Anterior cingulate cortex (tissue), 58 donors: ENCODE results near the gene RHEBL1.
"Not testable (repeated sequence)": the region's sequence is repeated elsewhere in the genome, so short reads cannot be mapped to it uniquely, and the experiment has no call there.

Experiments
- DNase-seq, 58 donors: peaks; one replicate each; lab custom pipeline; 2025; lab: John Stamatoyannopoulos, UW

RHEBL1 gene

GRCh38 chr12:49091056-49091835 is 21.5 kb upstream of the RHEBL1 start:
- no peak for DNase-seq

DNA sequence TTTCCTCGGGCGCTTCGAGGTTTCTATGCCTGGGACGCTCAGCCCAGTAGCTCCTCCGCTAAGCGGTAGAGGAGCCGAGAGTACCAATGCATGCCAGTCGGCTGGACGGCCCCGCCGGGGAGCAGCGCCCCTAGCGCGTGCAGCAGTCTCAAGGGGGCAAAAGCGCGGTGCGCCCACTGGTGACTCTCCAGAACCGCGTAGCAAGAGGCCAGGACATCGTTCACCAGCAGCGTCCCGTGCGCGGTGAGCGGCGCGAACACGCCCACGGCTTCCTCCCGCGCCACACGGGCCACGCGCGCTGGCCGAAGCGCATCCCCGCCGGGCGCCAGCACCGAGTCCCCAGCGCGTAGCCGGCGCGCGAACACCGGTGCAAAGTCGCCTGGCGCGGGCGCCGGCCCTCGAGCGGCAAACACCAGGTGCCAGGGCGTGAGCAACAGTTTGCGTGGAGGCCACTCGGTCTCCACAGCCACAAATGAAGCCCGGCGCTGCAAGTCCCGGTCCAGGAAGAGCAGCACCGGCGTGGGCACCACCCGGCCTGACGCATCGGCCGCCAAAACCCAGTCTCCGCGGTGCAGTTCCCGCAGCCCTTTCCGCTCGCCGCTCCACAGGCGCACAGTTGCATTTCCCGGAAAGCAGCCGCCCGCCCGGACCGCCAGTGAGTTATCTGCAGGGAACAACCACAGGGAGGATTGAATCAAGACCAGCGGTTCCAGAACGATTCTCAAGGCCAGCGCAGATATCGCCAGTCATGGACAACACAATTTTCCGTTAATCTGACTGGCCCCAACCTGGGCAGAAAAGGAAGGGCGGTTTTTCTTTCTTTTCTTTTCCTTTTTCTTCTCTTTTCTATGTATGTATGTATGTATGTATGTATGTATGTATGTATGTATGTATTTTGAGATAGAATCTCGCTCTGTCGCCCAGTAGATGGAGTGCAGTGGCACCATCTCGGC is 20.3 kb upstream of the RHEBL1 start:
- DNase-seq: peak in 14 of 58 donors; percentile 12 to 61 (median 26)

GRCh38 chr12:49088932-49089330 is 19.2 kb upstream of the RHEBL1 start:
- DNase-seq: no peak

GRCh38 chr12:49088150-49088931 is 18.6 kb upstream of the RHEBL1 start:
- peak in 57 of 58 donors; percentile 23 to 87 (median 68) for DNase-seq

DNA sequence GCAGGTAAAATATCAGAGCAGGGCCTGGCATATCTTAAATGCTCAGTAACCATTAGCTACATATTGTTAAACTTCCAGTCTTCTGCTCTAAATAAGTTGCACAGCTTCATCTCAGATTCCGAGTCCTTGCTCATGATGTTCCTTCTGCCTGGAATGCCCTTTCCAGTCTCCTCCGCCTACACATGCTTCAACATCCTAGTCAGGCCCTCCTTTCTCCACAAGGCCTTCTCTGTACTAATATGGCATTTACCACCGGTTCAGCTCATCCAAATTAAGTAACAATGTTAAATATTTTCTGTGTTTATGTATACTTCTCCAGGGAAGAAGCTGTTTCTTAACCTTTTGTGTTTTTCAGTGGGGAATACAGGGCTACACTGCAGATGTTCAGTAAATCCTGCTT is 16.3 kb upstream of the RHEBL1 start:
- no peak for DNase-seq

DNA sequence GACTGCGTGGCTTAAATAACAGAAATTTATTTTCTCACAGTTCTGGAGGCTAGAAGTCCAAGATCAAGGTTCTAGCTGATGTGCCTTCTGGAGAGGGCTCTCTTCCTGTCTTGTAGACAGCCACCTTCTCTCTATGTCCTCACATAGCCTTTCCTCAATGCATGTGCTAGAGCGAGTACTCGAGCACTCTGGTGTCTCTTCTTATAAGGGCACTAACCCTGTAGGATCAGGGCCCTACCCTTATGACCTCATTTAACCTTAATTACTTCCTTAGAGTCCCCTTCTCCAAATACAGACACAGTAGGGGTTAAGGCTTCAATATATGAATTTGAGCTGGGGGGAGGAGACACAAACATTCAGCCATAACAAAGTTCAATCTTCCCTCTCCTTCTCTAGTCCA is 14.7 kb upstream of the RHEBL1 start:
- DNase-seq: no peak

DNA sequence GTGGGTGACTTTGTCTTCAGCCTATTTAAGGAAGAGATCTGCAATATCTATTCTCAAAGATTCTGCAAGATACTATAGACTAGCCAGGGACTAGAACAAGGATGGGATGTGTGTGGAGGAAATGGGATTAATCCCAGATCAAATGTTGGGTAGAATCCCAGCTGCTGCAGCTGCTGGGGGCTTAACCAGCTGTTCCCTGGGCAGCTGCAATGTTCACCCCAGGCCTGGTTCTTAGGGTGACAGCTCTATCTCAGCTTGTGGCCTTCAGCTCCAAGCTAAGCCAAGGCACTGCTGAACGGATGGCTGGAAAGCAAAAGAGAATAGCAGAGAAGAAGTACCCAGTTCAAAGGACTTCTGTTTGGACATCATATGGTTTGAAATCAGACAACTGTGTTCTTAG is 10.0 kb upstream of the RHEBL1 start:
- DNase-seq: no peak

DNA sequence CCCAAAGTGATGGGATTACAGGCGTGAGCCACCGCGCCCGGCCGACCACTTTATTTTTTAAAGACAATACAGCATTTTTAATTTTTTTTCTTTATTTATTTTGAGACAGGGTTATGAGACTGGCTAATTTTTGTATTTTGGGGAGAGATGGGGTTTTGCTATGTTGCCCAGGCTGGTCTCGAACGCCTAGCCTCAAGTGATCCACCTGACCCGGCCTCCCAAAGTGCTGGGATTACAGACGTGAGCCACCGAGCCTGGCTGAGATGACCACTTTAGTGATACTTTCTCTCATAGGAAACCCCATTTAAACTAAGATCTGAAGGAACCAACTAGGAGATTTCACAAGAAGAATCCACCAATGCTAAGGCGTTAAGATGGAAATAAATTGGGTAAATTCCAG is 1.2 kb upstream of the RHEBL1 start:
- DNase-seq: no peak

GRCh38 chr12:49068879-49069506 is 786 bp downstream of the RHEBL1 start:
- peak in 6 of 58 donors; percentile 12 to 46 (median 30) for DNase-seq

DNA sequence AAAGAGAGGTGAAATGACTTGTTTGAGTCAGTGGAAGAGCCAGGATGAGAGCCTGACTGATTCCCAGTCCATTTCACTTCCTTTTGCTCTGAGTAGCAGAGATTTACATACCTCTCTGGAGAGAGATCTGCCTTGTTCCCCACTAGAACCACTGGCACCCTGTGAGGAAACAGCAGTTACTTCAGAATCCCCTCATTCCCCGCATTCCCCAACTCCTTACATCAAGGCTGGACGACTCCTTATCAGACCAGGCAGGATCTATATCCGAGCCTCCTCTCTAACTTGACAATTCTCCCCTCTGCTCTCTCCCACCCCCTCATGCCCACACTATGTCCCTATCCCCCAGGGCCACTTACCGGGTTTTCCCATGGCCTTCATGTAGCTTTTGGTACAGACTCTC is 3.7 kb downstream of the RHEBL1 start:
- DNase-seq: no peak

DNA sequence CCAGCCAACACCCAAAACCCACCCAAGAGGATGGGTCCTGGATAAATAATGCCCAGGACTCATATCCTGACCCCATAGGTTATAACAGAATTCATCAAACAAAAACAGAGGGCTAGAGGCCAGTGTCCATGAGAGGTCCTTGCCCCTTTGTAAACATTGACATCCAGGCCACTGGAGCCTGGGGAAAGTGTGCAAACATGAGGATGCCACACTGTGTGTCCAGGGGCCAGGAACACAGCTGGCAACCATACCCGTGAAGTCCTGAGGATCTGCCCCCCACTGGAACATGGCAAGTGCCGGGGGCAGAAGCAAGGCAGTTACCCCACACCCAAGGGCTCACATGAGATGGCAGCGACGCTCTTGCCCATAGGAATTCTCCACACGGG is 5.0 kb downstream of the RHEBL1 start:
- no peak for DNase-seq

GRCh38 chr12:49061916-49062315 is 7.9 kb downstream of the RHEBL1 start:
- not testable (repeated sequence) for DNase-seq

DNA sequence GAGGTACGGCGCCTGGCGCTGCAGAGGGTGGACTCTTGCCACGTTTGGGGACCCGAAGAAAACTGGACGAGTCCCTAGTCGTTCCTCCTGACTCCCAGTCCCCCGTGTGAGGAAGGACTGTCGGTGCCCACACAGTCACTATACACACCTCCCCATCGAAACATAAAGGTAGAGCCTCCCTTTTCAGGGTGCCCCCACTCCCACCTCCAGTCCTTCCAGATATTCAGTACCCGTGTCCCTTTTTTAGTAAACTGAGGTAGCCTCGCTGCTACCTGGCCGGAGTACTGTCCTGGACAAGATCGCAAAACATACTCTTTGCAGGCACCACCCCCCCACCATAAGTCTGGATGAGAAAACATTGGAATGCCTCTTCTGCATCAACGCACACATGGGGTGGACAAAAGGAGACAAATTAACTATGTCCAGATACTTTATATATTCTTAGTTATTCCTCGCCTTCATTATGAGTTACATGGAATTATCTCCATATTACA is 8.6 kb downstream of the RHEBL1 start:
- DNase-seq: no peak

DNA sequence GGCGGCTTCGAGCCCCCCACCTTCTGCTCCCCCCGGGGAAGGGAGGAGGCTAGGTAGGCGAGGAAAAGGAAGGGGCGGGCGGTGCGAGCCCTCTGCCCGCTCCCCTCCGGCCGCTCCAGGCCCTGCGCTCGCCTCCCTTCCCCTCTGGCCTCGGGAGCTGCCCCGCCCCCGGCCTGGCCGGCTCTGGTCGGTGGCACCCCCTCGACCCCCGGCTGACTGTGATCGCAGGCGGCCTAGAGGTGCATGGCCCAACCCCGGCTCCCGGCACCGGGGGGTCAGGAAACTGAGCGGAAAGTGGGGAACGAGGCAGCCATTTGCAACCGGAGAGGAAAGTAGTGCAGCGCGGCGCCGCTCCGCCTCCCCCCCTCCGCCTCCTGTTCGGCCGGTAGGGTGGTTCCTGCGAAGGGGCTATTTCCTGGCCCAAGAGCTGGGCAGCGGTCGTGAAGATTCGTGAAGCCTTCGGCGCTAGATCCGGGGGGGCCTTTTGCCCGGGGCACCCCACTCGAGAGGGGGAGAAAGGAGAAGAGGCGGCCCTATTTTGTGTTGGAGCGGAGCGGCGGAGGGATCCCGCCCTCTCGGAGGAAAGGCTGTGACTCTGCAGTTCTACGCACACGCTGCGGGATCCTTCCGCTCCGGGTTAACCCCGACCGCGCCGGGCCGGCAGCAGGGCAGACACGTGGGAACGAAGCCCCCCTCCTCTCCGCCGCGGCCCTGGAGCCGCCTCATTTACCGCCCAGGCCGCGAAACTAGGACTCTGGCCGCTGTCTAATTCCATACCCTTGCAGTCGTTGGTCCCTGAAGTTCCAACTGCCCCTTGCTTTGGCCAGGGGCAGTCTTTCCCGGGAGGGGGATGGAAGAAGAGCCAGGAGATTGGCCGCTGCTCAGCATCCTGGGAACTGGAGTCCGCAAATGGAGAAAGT is 9.3 kb downstream of the RHEBL1 start, which contains the start of gene KMT2D:
Gene KMT2D (minus strand): TSS at position 558 of the 920 bp plus-strand sequence. CDS start 5,470 bp downstream, outside the sequence.
- DNase-seq: peak; percentile 42 to 96 (median 88)

DNA sequence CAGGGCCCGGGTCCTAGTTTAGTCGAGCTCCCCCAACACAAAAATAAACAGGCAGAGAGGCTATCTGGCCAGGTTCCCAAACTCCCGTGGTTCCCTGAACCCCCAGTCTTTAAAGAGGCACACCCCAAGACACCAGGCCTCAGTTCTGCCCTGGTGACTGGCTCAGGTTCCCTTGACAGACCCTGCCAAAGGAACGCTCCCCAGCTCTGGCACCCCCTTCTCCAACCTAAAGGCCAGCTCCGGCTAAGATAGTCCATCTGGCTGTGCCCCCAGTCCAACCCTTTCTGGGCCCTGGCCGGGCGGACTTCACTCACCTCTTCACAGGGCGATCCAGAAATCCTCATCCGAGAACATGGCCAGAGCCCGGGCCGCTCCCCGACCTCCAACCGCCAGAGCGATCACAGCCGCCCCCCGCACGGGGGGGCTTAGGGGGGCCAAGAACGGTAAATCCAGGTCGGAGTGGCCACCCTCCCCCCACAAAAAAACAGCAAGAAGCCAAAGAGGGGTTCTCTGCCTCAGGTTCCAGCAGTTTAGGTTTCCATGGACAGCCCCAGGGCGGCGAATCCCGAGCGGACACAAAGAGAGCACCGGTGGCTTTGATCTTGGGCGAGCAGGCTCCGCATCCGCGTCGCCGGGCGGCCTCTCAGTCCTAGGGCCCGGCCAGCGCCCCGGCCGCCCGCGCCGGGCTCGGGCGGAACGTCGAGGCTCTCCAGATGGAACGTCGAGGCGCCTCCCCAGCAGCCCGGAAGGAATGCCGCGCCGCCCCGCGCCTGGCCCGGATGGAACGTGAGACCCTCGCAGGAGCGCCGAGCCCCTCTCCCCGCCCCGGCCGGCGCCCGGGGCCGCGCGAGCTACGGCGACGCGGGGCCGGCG is 10.2 kb downstream of the RHEBL1 start:
- DNase-seq: peak in 2 of 58 donors; percentile 23 to 25

- no peak for DNase-seq
These were observed 10.8 kb downstream of the RHEBL1 start for GRCh38 chr12:49059045-49059298.

DNA sequence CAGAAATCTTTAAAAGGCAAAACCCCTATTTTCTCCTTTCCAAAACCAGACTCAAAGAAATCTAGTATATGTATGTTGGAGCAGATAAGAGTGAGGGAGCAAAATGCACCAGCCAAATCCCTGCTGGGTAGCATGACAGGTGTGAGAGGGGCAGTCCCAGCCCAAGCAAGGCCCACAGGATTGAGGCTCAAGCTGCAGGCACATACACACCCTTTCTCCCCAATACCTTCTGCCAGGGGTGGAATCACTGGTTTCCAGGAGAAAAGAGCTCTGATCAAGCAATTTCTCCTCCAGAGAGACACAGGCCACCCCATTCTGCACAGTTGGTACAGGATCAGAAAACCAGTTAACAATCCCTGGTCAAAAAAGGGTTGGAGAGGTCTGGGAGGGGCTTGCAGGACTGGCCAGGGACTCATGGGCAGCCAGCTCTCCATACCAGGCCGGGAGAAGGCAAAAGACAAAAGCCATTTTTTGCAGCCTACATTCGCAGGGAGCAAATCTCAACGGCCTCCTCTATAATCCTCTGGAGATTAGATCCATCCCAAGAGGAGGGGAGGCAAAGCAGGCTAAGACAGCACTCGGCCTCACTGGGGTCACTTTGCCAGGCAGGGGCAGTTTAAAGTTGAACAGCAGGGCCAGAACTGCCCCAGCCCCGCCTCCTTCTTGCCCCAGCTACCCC is 11.3 kb downstream of the RHEBL1 start:
- no peak for DNase-seq
